HG03571 (cell line): ENCODE data around the gene ZBTB17.
"Not testable (repeated sequence)": the region's sequence is repeated elsewhere in the genome, so short reads cannot be mapped to it uniquely, and the experiment has no call there.

Source experiments
- ATAC-seq: cut with Tn5 transposase; IDR thresholded peaks from one replicate; pipeline ENCODE4 v1.9.1; 2021; ENCODE audit not compliant: unreplicated experiment

ZBTB17 gene

GRCh38 chr1:16011936-16012589 is 36.2 kb upstream of the ZBTB17 start:
- ATAC-seq = no peak

GRCh38 chr1:16010837-16011236 is 34.9 kb upstream of the ZBTB17 start:
- no peak for ATAC-seq

GRCh38 chr1:16009678-16010077 is 33.8 kb upstream of the ZBTB17 start:
- no peak for ATAC-seq

- no peak for ATAC-seq
Observed at GRCh38 chr1:16009030-16009460, 33.1 kb upstream of the ZBTB17 start.

GRCh38 chr1:16007671-16008341 is 31.9 kb upstream of the ZBTB17 start:
- ATAC-seq = no peak

- no peak for ATAC-seq
Observed at GRCh38 chr1:16006552-16007485, 30.9 kb upstream of the ZBTB17 start.

GRCh38 chr1:16006010-16006409 is 30.1 kb upstream of the ZBTB17 start:
- ATAC-seq = no peak

GRCh38 chr1:16005597-16005996 is 29.7 kb upstream of the ZBTB17 start:
- no peak for ATAC-seq

GRCh38 chr1:16001274-16001673 is 25.4 kb upstream of the ZBTB17 start:
- ATAC-seq = not testable (repeated sequence)

GRCh38 chr1:15998929-15999328 is 23.0 kb upstream of the ZBTB17 start:
- no peak for ATAC-seq

GRCh38 chr1:15997637-15998280 is 21.9 kb upstream of the ZBTB17 start:
- no peak for ATAC-seq

- no peak for ATAC-seq
Observed at GRCh38 chr1:15997076-15997585, 21.2 kb upstream of the ZBTB17 start.

- ATAC-seq = no peak
Observed at GRCh38 chr1:15994590-15995351, 18.9 kb upstream of the ZBTB17 start.

- no peak for ATAC-seq
Observed at GRCh38 chr1:15994081-15994480, 18.2 kb upstream of the ZBTB17 start.

GRCh38 chr1:15993666-15994065 is 17.8 kb upstream of the ZBTB17 start:
- no peak for ATAC-seq

GRCh38 chr1:15992582-15993500 is 16.9 kb upstream of the ZBTB17 start:
- ATAC-seq = no peak

- ATAC-seq = no peak
Observed at GRCh38 chr1:15992187-15992553, 16.3 kb upstream of the ZBTB17 start.

- ATAC-seq = no peak
Observed at GRCh38 chr1:15991427-15992186, 15.7 kb upstream of the ZBTB17 start.
